ENCODE results near the gene SIX4. TPM values are rescaled to one million over a fixed set of nuclear protein-coding genes. Genes with fewer than 3 reads are reported as not detected.

SIX4 gene
- total and polyA plus RNA-seq, 10 of the 15 experiments (the other 5 are each of a cell fraction or from before 2014, with no cell fraction given) = 0.04 to 0.26 (median 0.06) TPM; not detected in 5

DNA sequence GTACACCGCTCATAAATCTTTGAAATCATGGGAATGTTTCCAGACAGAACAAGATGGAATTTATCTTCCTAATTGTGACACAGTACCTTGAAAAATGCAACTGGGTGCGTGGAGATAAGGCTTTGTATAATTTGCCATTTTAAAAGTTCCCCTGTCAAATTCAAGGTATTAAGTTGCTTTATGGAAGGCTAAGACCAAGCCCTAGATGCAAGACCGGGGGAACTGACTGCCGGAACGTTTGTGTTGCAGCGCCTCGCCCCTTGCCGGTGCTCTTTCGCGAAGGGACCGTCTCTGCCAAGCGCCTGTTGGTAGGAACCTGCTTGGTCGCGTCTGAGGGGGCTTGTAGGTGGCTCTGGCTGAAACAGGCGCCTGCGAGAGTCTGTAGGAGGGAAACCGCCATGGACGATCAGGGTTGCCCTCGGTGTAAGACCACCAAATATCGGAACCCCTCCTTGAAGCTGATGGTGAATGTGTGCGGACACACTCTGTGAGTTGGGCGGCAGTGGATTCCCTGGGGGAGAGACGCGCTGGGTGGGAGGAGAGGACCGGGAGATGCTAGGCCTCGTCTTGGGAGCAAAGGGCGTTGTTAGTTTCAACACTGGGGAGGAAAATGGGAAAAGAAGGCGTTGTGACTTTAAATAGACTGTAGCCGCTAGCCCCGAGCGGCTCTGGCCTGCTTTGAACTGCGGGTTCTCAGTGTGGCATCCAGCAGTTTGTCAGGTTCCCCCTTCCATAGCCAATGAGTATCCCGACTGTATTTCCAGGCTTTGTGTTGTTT lies 10.5 kb upstream of the SIX4 start, which contains the start of gene MNAT1 (continued):
- TF ChIP-seq ZNF274 (IDR thresholded peaks at IDR 0.05; ENCODE audit: insufficient read depth, insufficient read length) (no peak), SREBF2 (IDR thresholded peaks at IDR 0.05; ENCODE audit: low read length) (no peak), HDAC2 (IDR thresholded peaks at IDR 0.05) (no peak)

DNA sequence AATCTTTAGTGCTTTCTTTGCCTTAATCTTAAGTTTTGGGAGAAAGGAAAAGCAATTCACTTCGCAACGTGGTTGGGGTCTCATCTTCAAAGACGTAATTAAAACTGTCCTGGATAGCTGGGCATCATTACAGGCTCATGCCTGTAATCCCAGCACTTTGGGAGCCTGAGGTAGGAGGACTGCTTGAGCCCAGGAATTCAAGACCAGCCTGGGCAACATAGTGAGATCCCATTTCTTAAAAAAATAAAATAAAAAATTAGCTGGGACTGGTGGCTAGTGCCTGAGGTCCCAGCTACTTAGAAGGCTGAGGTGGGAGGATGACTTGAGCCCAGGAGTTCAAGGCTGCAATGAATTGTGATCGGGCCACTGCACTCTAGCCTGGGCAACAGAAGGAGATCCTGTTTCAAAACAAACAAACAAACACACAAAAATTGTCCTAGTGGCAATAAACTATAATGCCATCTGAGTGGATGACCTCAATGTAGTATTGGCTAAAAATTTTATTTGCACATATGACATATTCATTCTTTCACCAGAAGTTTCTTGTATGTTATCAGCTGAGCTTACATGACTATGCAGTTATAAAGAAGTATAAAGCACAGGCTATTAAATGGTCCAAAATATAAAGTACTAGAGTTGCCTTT lies 8.8 kb upstream of the SIX4 start:
- no peaks in the 10 kb centered on the region for H3K9me3 ChIP-seq (replicated peaks; ENCODE audit: control insufficient read depth, insufficient read depth, low read length)
- DNase-seq (ENCODE audit: low read depth, low spot score) (no peak), ATAC-seq (no peak), FAIRE-seq (no peak)
- no peaks in the 10 kb centered on the region for H3K4me1 ChIP-seq (ENCODE audit: control insufficient read depth, insufficient read depth, low read length)
- in situ Hi-C loops (cut with MboI) = no loop called here
- no peak overlapping the region for H2AFZ ChIP-seq (ENCODE audit: control insufficient read depth, low read depth, low read length)
- H3K79me2 ChIP-seq (ENCODE audit: control insufficient read depth, insufficient read depth, low read length) = peaks cover 15% of the 10 kb centered on the region
- no TSS peak for BruUV-seq (replicated peaks)
- no peaks in the 10 kb centered on the region for H3K36me3 ChIP-seq (ENCODE audit: control insufficient read depth in 2 of 2, insufficient read depth in 2 of 2, low read length in 1 of 2)
- no peak overlapping the region for H3K4me3 ChIP-seq
- ChIA-PET RAD21 (ENCODE audit: unreplicated experiment) (interaction anchor here (1.0 to 1.1 kb wide), 2 partner anchors 18 to 21 kb away, joined by 3 read pairs; no protein-coding TSS in a partner anchor), POLR2A (interaction anchor here (1.0 kb wide), 1 partner anchor 22 kb away, joined by 3 read pairs; no protein-coding TSS in a partner anchor), CTCF (no interaction called here), SMC1A (ENCODE audit: uncharacterized antibody, unreplicated experiment) (interaction anchor here (0.7 to 2.2 kb wide), 6 partner anchors 16 to 246 kb away, joined by 3 to 6 read pairs (median 4); no protein-coding TSS in a partner anchor)
- peaks cover 0 to 3% of the 10 kb centered on the region in 2 experiments; a peak in 1 of 4 replicates for H3K27me3 ChIP-seq (replicated peaks in 1 of 2; ENCODE audit: control insufficient read depth in 2 of 2, insufficient read depth in 2 of 2, low read length in 1 of 2)
- no peaks in the 10 kb centered on the region for H4K20me1 ChIP-seq (ENCODE audit: control insufficient read depth, insufficient read depth)
- intact Hi-C loops (cut with micrococcal nuclease; ENCODE audit: unreplicated experiment) = loop anchor here (10.0 kb wide), 1 partner anchor 292 kb away; no protein-coding TSS in a partner anchor
- 5% methylated on average over 4 of the region's 4 CpGs for WGBS (ENCODE audit: insufficient coverage, insufficient replicate concordance, low lambda C conversion rate, missing lambda C conversion rate)
- no peak overlapping the region for H3K4me2 ChIP-seq (ENCODE audit: control insufficient read depth, insufficient read depth)
- H3K9ac ChIP-seq (ENCODE audit: control insufficient read depth, insufficient read depth, low read length) = no peak overlapping the region
- H3K27ac ChIP-seq (ENCODE audit: control insufficient read depth, insufficient read depth) = no peak overlapping the region
- no peak for TF ChIP-seq JUNB (IDR thresholded peaks at IDR 0.05)
- no peak for TF ChIP-seq SMAD1 (IDR thresholded peaks at IDR 0.05; ENCODE audit: low read depth, partially characterized antibody)
- no peak for TF ChIP-seq RAD21 (IDR thresholded peaks at IDR 0.05; ENCODE audit: insufficient read depth, low read depth, low read length)
- TF ChIP-seq, protein P1, sequence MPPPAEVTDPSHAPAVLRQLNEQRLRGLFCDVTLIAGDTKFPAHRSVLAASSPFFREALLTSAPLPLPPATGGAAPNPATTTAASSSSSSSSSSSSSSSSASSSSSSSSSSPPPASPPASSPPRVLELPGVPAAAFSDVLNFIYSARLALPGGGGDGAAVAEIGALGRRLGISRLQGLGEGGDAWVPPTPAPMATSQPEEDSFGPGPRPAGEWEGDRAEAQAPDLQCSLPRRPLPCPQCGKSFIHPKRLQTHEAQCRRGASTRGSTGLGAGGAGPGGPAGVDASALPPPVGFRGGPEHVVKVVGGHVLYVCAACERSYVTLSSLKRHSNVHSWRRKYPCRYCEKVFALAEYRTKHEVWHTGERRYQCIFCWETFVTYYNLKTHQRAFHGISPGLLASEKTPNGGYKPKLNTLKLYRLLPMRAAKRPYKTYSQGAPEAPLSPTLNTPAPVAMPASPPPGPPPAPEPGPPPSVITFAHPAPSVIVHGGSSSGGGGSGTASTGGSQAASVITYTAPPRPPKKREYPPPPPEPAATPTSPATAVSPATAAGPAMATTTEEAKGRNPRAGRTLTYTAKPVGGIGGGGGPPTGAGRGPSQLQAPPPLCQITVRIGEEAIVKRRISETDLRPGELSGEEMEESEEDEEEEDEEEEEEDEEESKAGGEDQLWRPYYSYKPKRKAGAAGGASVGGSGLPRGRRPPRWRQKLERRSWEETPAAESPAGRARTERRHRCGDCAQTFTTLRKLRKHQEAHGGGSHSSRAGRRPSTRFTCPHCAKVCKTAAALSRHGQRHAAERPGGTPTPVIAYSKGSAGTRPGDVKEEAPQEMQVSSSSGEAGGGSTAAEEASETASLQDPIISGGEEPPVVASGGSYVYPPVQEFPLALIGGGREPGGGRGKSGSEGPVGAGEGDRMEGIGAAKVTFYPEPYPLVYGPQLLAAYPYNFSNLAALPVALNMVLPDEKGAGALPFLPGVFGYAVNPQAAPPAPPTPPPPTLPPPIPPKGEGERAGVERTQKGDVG (CRISPR knock-in tag; IDR thresholded peaks at IDR 0.05) = no peak
- TF ChIP-seq GATAD2B (conservative IDR thresholded peaks at IDR 0.05; ENCODE audit: low read depth) = no peak
- no peak for TF ChIP-seq ZNF24 (IDR thresholded peaks at IDR 0.05)
- no peak for TF ChIP-seq CBFB (IDR thresholded peaks at IDR 0.05; ENCODE audit: low read depth)
- TF ChIP-seq, protein P2, sequence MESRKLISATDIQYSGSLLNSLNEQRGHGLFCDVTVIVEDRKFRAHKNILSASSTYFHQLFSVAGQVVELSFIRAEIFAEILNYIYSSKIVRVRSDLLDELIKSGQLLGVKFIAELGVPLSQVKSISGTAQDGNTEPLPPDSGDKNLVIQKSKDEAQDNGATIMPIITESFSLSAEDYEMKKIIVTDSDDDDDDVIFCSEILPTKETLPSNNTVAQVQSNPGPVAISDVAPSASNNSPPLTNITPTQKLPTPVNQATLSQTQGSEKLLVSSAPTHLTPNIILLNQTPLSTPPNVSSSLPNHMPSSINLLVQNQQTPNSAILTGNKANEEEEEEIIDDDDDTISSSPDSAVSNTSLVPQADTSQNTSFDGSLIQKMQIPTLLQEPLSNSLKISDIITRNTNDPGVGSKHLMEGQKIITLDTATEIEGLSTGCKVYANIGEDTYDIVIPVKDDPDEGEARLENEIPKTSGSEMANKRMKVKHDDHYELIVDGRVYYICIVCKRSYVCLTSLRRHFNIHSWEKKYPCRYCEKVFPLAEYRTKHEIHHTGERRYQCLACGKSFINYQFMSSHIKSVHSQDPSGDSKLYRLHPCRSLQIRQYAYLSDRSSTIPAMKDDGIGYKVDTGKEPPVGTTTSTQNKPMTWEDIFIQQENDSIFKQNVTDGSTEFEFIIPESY (IDR thresholded peaks at IDR 0.05) = no peak
- TF ChIP-seq, protein P3, sequence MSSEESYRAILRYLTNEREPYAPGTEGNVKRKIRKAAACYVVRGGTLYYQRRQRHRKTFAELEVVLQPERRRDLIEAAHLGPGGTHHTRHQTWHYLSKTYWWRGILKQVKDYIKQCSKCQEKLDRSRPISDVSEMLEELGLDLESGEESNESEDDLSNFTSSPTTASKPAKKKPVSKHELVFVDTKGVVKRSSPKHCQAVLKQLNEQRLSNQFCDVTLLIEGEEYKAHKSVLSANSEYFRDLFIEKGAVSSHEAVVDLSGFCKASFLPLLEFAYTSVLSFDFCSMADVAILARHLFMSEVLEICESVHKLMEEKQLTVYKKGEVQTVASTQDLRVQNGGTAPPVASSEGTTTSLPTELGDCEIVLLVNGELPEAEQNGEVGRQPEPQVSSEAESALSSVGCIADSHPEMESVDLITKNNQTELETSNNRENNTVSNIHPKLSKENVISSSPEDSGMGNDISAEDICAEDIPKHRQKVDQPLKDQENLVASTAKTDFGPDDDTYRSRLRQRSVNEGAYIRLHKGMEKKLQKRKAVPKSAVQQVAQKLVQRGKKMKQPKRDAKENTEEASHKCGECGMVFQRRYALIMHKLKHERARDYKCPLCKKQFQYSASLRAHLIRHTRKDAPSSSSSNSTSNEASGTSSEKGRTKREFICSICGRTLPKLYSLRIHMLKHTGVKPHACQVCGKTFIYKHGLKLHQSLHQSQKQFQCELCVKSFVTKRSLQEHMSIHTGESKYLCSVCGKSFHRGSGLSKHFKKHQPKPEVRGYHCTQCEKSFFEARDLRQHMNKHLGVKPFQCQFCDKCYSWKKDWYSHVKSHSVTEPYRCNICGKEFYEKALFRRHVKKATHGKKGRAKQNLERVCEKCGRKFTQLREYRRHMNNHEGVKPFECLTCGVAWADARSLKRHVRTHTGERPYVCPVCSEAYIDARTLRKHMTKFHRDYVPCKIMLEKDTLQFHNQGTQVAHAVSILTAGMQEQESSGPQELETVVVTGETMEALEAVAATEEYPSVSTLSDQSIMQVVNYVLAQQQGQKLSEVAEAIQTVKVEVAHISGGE (CRISPR knock-in tag; IDR thresholded peaks at IDR 0.05) = no peak
- TF ChIP-seq DPF2 (IDR thresholded peaks at IDR 0.05) = no peak

Measured in GM12878 (cell line).